IPS-18c (cell line): ENCODE measurements around the gene NDE1.
A peak's percentile ranks its signal among the peaks of the same experiment; 100 is the strongest.

ENCODE experiments used
- H3K4me3 ChIP-seq: 2 replicates; pipeline ENCODE4 v1.7.0; 2013; ENCODE audit warnings: low read depth, mild to moderate bottlenecking, low read length, moderate library complexity; ENCODE audit not compliant: insufficient read depth
- H3K9me3 ChIP-seq: one replicate; pipeline ENCODE4 v1.6.1; 2013; ENCODE audit warnings: mild to moderate bottlenecking, low read length, moderate library complexity; ENCODE audit not compliant: control insufficient read depth, insufficient read depth

The NDE1 gene

DNA sequence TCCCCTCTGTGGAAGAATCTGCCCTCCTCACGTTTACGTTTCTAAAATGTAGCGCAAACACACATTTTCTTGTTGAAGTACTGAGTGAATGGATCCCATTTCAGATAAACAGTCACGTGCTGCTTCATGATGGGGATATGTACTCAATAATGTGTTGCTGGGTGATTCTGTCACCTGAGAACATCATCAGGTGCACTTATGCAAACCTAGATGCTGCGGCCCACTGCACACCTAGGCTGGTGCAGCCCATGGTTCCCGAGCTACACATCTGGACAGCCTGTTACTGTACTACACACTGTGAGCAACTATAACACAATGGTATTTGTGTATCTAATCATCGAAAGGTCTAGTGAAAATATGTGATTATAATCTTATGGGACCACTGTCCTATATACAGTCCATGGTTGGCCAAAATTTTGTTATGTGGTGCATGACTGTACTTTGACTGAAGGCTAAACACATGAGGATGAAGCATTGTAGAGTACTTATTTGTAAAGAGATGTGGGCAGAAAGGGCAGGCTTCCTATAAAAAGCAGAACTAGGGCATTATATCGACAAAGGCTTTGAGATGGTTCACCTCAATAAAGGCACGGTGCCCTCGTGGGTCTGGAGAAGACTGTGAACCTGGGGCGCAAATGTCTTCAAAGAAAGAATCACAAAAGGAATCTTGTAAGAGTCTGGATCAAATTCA, 33.4 kb upstream of the NDE1 start:
- Histone ChIP-seq H3K4me3 (no peak overlapping the region), H3K9me3 (no peaks in the 10 kb centered on the region)

DNA sequence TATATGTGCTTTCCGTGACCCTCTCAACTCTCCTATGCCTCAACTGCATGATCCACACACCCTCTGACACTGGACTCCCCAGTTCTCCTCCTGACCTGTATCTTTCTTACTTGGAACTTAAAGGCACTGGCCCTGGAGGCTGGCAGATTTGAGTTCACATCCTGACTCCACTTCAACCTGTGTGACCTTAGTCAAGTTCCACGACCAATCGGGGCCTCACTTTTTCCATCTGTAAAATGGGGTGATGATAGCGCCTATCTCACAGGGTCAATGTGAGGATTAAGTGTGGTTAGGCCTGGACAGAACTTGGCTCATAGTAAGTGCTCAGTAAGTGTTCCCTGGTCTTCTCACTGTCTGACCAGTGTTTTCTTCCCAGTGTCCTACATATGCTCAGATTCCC, 32.1 kb upstream of the NDE1 start:
- no peak overlapping the region for H3K4me3 ChIP-seq

DNA sequence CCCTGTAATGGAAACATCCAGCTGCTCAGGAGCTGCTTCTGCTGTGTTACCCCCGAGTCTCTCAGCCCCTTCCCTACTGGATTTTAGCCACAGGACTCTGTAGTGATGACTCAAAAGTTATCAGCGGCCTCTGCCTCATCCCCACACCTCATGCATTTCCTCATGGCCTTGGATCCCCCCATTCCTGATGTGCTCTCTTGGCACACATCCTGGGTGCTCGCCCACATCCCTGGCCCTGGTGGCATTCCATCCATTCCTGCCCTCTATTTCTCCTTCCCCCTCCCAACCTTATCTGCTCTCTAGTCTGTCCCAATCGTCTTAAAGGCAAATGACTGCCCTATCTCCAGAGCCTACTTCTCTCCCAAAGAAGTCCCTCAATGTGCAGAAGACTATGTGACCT, 31.7 kb upstream of the NDE1 start:
- H3K4me3 ChIP-seq, result no peak overlapping the region
- no peaks in the 10 kb centered on the region for H3K9me3 ChIP-seq

More for the DNA sequence above, 32.1 kb upstream of the NDE1 start:
- no peaks in the 10 kb centered on the region for H3K9me3 ChIP-seq

DNA sequence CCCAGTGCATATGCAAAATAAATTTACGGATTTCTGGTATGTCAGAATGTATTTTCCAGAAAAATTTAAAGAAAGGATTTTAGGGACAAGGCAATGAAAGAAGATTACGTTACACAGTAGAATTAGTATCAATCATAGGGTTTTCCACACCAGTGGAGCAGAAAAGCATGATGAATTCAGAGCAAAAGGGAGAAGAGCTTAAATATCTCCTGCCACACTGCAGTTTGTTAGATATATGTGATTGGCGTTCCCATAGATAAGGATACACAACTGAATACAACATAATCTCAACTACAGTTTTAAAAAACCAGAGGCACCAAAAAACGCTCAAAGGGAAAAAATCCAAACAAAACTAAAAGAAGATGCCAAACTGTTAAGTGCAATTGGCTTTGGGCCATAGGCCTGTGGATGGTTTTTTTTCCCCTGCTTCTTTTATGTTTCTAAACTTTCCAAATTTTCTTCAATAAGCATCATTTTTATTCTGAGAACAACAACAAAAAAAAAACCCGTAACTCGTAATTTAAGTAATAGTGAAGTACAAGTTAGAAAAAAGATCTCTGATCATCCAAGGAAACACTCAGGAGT, 29.3 kb upstream of the NDE1 start:
- H3K9me3 ChIP-seq, result no peaks in the 10 kb centered on the region
- H3K4me3 ChIP-seq, result no peak overlapping the region

DNA sequence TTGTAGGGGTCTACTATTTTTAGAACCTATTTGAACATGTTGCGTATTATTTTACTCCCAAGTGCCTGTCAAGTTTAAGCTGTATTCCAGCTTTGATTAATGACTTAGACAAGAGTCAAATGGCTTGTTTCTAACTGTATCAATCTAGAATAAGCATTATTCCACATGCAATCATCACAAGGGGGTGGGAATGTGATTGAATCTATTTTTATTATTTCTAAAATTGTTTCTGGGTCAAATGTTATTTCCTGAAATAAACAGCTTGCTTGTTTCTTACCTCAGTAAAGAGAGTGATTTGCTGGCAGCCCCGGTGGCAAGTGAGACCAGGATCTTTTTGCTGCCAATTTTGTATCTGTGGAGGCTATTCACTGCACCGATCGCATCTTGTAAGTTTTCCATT, 28.6 kb upstream of the NDE1 start:
- Histone ChIP-seq H3K9me3 (no peaks in the 10 kb centered on the region), H3K4me3 (no peak overlapping the region)

DNA sequence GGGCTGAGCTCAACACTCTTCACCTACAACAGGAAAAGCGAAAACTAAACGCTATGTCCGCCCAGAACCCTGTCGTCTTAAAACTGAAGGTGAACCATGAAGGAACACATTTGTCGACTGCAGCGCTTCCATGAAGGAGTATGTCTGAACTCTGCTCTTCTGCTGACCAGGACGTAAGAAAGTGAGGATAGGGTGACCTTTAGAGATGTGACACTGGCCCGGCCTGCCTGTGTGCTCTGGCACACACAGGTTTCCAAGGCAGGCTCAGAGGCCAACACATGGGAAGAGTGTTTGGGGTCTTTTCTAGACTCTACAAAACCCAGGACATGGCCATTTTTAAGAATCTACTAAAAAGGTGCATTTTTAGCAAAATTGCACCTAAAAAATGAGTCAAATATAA, 28.2 kb upstream of the NDE1 start:
- no peaks in the 10 kb centered on the region for H3K9me3 ChIP-seq

DNA sequence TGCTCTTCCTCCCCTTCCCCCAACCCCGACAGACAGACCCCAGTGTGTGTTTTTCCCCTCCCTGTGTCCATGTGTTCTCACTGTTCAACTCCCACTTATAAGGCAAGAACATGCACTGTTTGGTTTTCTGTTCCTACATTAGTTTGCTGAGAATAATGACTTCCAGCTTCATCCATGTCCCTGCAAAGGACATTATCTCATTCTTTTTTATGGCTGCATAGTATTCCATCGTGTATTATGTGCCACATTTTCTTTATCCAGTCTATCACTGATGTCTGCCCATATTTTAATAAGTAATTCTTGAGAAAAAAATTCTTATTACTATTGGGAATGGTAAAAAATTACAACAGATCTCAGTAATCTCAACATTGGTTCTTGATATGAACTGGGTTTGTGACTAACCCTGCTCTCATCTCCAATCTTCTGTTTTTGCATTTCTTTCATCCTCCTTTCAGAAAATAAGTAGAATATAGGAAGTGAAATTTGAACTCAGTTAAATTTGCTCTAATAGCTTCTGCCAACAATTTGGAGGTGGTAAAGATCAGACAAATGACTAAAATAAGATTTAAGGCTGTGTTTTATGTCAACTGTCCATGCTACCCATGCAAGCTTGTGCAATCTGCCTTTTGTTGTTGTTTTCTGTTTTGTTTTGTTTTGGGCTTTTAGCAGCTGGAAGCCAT, 18.2 kb upstream of the NDE1 start:
- Histone ChIP-seq H3K4me3 (no peak overlapping the region), H3K9me3 (no peaks in the 10 kb centered on the region)

More for the DNA sequence above, 28.2 kb upstream of the NDE1 start:
- no peak overlapping the region for H3K4me3 ChIP-seq

DNA sequence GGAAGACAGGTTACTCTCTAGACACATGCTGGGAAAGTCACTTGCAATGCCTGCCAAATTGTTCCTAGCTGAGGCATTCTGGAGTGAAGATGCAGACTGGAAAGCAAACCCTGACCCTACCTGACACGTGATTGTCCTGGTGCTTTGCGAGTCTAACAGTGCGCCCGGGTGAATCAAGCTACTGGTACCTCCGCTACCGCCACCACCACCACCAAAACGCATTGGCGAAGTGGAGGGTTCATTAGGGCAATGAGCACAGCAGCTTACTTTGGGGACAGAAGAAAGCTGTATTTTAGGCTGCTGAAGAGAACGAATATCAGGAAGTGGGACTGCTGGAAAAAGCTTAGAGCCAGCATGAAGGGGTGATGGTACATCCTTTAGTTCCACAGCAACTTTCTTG, 14.1 kb upstream of the NDE1 start:
- Histone ChIP-seq H3K4me3 (no peak overlapping the region), H3K9me3 (no peaks in the 10 kb centered on the region)

DNA sequence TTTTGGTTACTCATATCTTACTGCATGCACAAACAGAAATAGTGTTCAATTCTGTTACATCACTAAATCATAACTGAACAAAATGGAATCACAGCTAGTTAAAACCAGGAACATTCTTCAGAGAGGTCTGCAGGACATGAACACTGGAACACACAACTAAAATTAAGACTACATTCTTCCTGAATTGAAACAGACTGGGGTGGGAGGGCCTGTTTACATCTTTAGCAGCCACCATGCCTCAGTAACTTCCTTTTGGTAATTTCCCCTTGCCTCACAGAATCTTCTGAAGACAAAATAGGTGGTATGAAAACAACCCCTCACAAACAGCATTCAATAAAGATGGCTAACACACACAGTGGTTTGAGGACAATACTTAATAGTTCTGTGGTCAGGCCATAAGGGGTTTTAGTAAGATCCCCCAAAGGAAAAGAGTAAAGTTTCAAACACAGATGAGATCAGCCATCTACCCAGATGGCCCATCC, 13.6 kb upstream of the NDE1 start:
- Histone ChIP-seq H3K4me3 (no peak overlapping the region), H3K9me3 (no peaks in the 10 kb centered on the region)

DNA sequence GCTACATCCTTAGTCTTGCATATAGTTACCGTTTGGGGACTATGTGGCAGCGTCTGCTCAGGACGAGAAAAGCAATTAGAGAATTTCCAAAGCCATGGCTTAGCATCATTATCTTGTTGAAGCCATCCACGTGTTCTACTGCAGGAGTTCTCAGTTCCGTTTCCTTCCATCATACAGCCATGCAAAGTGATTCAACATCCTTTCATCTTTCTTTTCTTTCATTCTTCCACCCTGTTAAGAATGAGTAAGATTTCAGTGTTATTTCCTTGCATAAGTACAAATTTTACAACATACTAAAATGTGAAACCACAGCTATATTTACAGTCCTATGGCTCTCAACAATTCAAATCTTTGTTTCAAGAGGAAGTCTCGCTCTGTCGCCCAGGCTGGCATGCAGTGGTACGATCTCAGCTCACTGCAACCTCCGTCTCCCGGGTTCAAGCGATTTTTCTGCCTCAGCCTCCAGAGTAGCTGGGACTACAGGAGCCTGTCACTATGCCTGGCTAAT, 10.9 kb upstream of the NDE1 start:
- no peaks in the 10 kb centered on the region for H3K9me3 ChIP-seq
- no peak overlapping the region for H3K4me3 ChIP-seq

DNA sequence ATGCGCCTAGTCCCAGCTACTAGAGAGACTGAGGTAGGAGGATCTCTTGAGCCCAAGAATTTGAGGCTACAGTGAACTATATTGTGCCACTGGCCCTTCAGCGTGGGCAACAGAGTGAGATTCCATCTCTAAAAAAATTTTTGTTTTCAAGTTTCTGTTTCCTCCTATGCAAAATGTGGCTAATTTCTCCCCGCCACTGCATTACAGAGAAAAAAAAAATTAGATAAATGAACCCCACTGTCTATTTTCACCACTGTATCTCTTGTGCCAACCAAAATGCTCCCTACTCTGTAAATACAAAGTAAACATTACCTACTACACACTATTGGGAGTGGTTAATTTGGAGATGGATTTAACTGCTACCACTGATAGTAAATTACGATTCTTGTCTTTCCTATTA, 9.1 kb upstream of the NDE1 start:
- no peaks in the 10 kb centered on the region for H3K9me3 ChIP-seq
- no peak overlapping the region for H3K4me3 ChIP-seq

DNA sequence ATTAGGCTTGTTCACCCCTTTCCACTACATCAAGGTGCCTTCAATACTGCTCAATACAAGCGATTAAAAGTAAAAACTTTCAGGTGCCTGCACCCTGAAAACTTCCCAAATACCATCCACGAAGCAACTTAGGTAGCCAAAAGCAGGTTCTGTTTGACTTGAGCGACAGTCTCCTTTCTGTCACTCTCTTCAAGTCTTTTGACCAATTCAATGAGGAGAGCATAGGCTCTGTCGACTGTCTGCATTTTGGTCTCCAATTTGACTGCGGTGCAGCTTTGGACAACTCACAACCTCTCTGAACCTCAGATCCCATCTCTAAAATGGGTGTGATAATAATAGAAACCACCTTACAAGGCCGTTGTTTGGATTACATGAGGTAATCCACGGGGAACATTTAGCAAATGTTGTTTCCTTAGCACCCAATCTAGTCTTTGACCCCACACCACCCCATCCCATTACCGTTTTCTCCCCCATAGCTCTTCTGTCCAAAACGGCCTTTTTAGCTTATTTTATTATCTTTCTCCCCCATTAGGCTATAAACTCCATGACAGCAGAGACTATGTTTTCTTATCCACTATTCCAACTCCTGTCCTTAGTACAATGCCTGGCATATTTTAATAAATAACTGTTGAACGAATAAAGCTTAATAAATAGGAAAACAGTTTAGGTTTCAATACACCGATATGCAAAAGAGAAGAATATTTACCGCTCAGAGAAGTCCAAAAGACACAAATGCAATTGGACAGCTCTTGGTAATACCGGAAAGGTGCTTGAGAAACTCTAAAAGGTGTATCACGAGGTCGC, 8.1 kb upstream of the NDE1 start:
- Histone ChIP-seq H3K9me3 (no peaks in the 10 kb centered on the region), H3K4me3 (peak overlapping the region; percentile 87)

DNA sequence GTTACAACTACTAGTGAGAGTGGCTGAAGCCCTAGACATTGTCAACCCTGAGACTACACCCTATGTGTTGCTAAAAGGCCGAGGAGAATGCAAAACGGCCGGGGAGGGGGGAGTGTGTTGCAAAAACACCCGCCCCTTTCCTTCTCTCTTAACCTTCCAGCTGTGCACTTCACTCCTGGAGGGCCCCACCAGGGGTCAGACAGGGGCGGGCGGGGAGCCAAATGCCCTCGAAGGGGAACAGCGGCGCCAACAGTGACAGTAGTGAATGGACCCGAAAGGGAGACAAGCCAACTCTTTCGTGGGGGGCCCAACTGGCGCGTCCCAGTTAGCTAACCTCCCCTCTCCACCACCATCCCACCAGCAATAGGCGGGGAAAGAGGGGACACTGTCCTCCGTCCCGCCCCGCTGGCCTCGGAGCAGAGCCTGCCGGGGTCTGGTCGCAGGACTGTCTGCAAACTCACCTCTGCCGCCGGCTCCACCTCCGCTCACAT, 7.4 kb upstream of the NDE1 start:
- no peaks in the 10 kb centered on the region for H3K9me3 ChIP-seq
- H3K4me3 ChIP-seq, result peak overlapping the region; percentile 87

DNA sequence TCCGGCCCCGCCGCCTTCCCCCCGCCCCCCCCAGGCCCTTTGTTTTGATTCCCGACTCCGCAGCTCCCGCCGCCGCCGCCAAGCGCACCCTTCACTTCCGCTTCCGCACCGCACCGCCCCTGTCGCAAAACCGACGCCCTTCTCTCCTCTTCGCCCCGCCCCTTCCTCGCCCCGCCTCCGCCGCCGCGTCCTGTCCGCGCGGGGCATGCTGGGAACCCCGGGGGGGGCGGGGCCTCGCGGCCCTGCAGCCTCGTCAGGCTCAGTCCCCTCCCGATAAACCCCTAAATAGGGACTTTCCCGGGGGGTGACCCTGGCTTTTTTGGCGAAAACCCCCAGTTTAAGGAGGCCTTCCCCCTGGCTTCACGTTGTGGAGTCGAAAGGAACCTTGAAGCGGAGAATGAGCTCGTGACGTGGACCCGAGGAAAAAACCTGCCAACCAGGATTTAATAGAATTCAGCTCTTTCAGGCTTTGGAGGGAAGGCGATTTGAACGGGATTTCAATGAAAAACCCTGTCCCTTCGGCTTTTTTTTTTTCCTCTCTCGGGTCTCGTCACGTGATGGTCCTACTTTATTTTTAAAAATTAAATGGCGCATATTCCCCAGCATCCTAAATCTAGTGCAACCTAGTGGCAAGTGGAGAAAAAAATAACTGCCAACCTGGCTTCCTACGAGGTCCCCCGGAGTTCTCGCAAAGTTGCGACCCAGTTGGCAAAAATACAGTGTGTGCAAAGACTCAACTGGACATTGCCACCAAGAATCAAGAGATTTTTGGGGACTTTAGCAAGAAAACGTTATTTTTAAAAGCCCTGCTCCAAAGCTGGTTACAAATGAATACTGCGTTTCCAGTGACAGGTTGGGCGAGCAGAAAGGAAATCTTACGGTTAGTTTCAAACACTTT, 6.7 kb upstream of the NDE1 start, which contains the start of gene MARF1:
Gene MARF1 (minus strand): TSS at position 107 of the 898 bp plus-strand sequence. CDS start 3,921 bp downstream, outside the sequence.
- Histone ChIP-seq H3K4me3 (peak within 1 kb of the TSS; percentile 87), H3K9me3 (no peaks in the 10 kb centered on the region)

DNA sequence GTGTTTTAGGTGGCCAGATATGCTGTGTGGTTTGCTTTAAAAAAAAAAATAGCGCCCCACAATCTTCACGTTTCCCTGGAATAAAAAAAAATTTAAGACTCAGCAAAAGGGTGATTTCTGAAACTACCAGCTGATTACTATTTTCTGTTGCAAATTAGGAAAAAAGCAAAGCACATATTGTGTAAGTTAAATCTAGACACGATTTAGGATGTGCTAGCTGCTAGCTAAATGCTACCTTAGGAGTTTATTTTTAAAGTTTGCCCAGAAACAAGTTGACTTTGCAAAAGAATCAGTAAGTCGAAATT, 6.1 kb upstream of the NDE1 start:
- Histone ChIP-seq H3K9me3 (no peaks in the 10 kb centered on the region), H3K4me3 (peak overlapping the region; percentile 68)

DNA sequence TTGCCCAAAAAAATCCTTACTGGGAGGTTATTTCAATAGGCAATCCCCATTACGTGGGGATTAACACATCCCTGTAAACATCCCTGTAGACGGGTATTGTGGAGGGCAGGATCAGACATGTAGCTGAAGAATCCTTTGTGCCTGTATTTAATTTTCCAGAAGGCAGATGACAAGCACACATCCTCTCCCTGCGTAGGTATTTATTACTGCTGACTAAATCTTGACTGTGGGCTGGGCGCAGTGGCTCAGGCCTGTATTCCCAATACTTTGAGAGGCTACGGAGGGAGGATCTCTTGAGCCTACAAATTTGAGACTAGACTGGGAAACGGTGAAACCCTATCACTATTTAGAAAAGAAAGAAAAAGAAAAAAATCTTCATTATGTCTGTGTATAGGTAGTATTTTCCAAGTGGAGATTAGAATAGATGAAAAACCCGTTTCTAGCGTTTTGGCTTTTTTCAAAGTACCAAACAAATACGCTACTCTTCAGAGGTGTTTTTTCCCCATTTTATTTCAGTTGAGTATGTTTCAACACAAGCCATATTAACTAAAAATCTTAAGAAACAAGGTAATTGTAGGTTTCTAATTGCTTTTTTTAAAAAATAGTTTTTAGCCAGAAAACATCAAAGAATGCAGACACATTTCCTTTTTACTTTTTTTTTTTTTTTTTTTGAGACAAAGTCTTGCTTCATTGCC, 5.6 kb upstream of the NDE1 start:
- H3K4me3 ChIP-seq, result no peak overlapping the region
- H3K9me3 ChIP-seq, result no peaks in the 10 kb centered on the region
